Thoracic aorta (tissue), 2 donors: ENCODE results near the gene LOX. TPM values are rescaled to one million over a fixed set of nuclear protein-coding genes. Genes with fewer than 3 reads are reported as not detected.
A peak's percentile ranks its signal among the peaks of the same experiment; 100 is the strongest.

Source experiments
- ATAC-seq: fragments of 150-250 bp; one replicate; pipeline ENCODE4 v1.8.0; 2017; ENCODE audit warnings: low read depth; ENCODE audit not compliant: insufficient number of reproducible peaks, low FRiP score
- DNase-seq: peaks from one replicate; pipeline ENCODE4 v3.0.0-alpha.2; 2020; ENCODE audit warnings: low spot score
- H3K27ac ChIP-seq, 2 donors: fragments of 200-600 bp; sonication (generic); 1 replicate in 1 of 2; 2 replicates in 1 of 2; pipeline ENCODE4 v1.5.1; 2016; ENCODE audit warnings: mild to moderate bottlenecking in 2 of 2, moderate library complexity in 2 of 2
- H3K27me3 ChIP-seq: fragments of 200-600 bp; sonication (generic); replicated peaks from 2 replicates; pipeline ENCODE4 v1.6.0; 2016; ENCODE audit warnings: mild to moderate bottlenecking; ENCODE audit not compliant: insufficient read depth
- H3K36me3 ChIP-seq: fragments of 200-600 bp; sonication (generic); one replicate; pipeline ENCODE4 v1.5.1; 2016
- H3K4me1 ChIP-seq, 2 donors: fragments of 200-600 bp; sonication (generic); 1 replicate in 1 of 2; 2 replicates in 1 of 2; pipeline versions ENCODE4 v1.5.1 to v1.6.0; 2016; ENCODE audit warnings: low read depth in 2 of 2, mild to moderate bottlenecking in 1 of 2; ENCODE audit not compliant: control insufficient read depth in 1 of 2
- H3K4me3 ChIP-seq: fragments of 200-600 bp; sonication (generic); 2 replicates; pipeline ENCODE4 v1.5.1; 2016; ENCODE audit warnings: mild to moderate bottlenecking
- H3K9me3 ChIP-seq: fragments of 200-600 bp; sonication (generic); 2 replicates; pipeline ENCODE4 v1.5.1; 2016
- CTCF ChIP-seq: fragments of 200-600 bp; sonication (generic); IDR thresholded peaks from one replicate; pipeline ENCODE4 v1.5.1; 2019; ENCODE audit warnings: antibody characterized with exemption
- total RNA-seq, 2 donors: library from RNA; depleted of rRNA; stranded (reverse); fragments of >200 nt; gene quantifications; one replicate each; pipeline versions ENCODE4 v1.1.0 to v1.2.3, GENCODE V29; 2016

The LOX gene, protein sequence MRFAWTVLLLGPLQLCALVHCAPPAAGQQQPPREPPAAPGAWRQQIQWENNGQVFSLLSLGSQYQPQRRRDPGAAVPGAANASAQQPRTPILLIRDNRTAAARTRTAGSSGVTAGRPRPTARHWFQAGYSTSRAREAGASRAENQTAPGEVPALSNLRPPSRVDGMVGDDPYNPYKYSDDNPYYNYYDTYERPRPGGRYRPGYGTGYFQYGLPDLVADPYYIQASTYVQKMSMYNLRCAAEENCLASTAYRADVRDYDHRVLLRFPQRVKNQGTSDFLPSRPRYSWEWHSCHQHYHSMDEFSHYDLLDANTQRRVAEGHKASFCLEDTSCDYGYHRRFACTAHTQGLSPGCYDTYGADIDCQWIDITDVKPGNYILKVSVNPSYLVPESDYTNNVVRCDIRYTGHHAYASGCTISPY
- 10 to 100 TPM; 32.9 to 65.2 TPM for total RNA-seq

DNA sequence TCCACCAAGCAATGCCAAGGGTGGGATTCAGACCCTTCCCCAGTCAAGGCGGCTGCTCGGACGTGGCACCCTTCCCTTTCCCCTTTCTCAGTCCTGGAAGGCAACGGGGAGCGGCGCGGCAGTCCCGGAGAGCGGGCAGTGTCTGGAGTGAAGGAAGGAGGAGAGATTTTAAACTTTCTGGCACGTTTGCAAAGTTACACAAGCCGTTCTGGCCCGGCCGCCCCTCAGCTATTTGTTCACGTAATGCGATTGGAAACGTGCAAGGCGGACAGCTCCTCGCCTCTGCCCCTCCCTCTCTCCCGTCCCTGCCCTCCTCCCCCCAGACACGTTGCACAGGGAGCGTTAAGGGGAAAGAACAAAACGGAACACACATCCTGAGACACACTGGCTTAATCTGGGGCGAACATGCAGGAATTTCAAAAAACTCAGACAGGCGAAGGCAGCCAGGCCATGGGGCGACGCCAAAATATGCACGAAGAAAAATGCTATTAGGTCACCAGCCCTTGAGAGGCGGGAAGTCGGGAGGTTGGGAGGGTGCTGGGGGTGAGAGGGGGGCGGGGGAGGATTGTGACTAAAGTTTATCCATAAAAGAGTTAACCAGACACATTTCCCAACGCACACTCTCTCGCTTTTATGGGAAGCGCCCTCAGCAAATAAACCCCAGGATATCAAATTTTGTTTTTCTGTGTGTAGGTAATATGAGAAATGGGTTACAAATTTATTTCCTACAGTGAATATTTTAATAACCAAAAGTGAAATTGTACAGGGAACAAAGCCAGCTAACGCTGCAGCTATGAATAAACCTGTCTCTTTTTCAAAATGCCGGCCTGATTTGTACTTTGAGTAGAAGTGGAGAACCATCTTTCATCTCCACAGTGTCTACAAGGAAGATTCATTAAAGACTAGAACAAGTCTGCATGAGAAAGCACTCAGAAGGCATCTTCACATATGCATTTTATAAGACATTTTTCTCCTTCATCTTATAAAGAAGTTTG, at the start of gene LOX:
LOX (minus strand) TSS at position 144 of the 995 bp plus-strand sequence. CDS start 274 bp downstream, outside the sequence.
- no peaks in the 10 kb centered on the region for H3K27me3 ChIP-seq
- no peak for TF ChIP-seq CTCF
- peak within 1 kb of the TSS; percentile 86 for H3K4me3 ChIP-seq
- H3K27ac ChIP-seq = peak within 1 kb of the TSS; percentile 94 to 95
- H3K36me3 ChIP-seq = no peaks in the 10 kb centered on the region
- ATAC-seq (peak; percentile 89), DNase-seq (peak; percentile 64)
- peaks cover 17 to 47% of the 10 kb centered on the region in 2 donors for H3K4me1 ChIP-seq
- H3K9me3 ChIP-seq = no peaks in the 10 kb centered on the region

DNA sequence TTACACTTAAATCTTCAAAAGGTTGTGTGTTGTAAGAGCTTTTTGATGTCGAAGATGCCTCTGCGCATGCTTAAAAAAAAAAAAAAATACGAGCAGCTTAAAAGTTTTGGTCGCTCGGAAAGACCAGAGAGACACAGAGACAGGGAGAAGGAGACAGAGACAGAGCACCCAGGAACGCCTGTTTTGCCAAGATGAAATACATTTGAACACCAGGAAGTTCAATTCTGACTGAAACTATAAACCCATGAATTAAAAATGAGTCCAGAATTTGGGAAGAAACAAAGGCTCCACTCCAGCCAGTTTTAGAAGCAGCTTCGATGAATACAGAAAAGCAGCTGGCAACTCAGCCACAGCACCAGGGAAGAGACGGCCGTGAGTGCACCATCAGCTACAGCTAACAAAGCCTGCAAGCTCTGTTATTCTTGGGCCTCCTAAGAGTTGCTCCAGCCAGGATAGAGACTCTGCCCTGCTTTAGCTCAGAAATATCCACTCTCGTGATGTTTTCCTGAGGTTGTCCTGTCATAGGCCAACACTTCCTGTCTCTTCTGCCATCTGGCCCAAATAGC, 48.8 kb upstream of the LOX start:
- no peak for TF ChIP-seq CTCF
- no peaks in the 10 kb centered on the region for H3K9me3 ChIP-seq
- ATAC-seq (peak; percentile 74), DNase-seq (no peak)
- H3K4me1 ChIP-seq = peaks cover 5 to 20% of the 10 kb centered on the region in 2 donors
- peak overlapping the region; percentile 34 for H3K4me3 ChIP-seq
- no peaks in the 10 kb centered on the region for H3K36me3 ChIP-seq
- H3K27me3 ChIP-seq = no peaks in the 10 kb centered on the region
- H3K27ac ChIP-seq = peak overlapping the region; percentile 36 to 57

DNA sequence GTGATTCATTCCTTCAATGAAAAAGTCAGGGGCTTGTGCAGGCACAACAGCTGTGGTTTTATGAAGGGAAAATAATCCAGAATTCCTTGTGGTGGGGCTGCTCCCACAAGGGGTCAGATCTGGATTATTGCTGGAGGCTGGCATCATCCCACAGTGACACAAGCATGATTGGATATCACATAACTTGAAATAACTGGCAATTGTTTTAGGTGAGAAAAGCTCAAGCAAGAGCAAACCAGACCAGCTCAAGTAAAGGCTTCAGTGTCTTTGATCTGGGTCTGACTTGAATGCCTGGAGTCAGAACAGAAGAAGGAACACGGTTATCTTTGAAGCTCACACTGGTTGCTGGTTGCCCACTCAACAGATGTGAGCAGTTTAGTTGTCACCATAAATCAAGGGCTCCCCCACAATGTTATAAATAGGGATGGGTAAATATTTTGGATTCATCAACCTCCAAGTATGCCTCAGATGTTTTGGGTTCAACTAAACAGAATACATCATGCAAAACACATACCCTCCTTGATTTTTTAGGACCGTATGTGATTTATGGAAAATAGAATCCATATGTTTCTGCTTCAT, 48.2 kb upstream of the LOX start:
- H3K36me3 ChIP-seq = no peaks in the 10 kb centered on the region
- DNase-seq (no peak), ATAC-seq (no peak)
- H3K27me3 ChIP-seq = no peaks in the 10 kb centered on the region
- no peaks in the 10 kb centered on the region for H3K9me3 ChIP-seq
- H3K4me3 ChIP-seq = peak overlapping the region; percentile 34
- no peak for TF ChIP-seq CTCF
- peak overlapping the region in 1 of 2 donors; percentile 57 for H3K27ac ChIP-seq
- peaks cover 5 to 20% of the 10 kb centered on the region in 2 donors for H3K4me1 ChIP-seq

DNA sequence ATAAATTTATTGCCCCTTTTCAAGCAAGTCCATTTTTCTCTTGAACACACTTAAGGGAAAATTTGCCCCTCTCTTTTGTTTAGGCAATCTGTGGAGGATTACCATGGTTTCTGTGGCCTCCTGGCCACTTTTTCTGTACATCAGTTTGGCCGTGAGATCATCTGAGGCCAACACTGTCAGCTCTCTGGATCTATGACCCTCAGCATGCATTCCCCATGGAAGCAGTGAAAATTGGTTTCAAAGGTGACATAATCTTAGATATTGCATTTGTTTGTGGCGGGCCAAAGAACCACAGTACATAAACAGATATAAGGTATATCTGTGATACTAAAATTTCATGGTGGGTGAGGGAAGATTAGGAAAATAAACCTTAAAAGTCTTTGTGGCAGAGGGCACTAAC, 46.7 kb upstream of the LOX start:
- Histone ChIP-seq H3K36me3 (no peaks in the 10 kb centered on the region), H3K4me3 (no peak overlapping the region), H3K27me3 (no peaks in the 10 kb centered on the region), H3K4me1 (peaks cover 5 to 20% of the 10 kb centered on the region in 2 donors), H3K27ac (no peak overlapping the region), H3K9me3 (no peaks in the 10 kb centered on the region)
- TF ChIP-seq CTCF = no peak
- DNase-seq (no peak), ATAC-seq (no peak)
